GM18907 (cell line): ENCODE data around the gene ATP1B3.
"Not testable (repeated sequence)": the region's sequence is repeated elsewhere in the genome, so short reads cannot be mapped to it uniquely, and the experiment has no call there.

ENCODE experiments used
- ATAC-seq: cut with Tn5 transposase; IDR thresholded peaks from one replicate; pipeline ENCODE4 v1.9.1; 2021; ENCODE audit warnings: mild to moderate bottlenecking, moderate library complexity; ENCODE audit not compliant: unreplicated experiment

Gene ATP1B3

DNA sequence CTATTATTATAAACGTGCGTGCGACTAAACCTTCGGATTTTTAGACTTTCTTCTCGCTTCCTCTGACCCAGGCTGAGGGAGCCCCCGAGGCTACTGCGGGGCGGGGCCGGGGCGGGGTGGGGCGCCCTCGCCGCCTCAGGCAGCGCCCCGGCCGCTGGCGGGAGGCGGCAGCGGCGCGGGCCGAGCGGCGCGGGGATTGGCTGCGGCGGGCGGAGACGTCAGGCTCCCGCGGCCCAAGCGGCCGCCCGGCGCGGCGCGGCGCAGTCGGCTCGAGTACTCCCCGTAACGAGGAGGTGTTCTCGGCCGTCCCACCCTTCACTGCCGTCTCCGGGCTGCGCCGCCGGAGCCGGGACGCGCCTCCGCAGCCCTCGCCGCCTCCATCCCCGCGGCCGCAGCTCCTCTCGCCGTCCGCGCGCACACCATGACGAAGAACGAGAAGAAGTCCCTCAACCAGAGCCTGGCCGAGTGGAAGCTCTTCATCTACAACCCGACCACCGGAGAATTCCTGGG, at the start of gene ATP1B3:
Gene ATP1B3 (plus strand): TSS at position 263 of the 510 bp plus-strand sequence. CDS start 159 bp downstream, at position 422.
- ATAC-seq = peak; percentile 77

DNA sequence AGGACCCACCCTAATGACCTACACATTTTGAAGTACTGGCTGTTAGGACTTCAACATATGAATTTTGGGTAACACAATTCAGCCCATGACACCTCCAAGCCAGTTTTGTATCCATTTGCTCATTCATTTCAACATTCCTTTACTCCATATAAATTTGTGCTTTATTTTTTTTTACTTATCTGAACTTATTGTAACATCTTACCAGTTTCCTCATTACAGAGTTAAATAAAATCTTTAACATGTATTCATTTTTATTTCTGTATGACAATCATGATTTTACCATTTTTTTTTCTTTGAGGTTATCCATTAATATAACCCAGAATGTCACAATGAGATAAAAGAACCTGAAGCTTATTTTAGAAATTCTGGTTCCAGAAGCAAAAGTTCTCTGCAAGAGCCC, 48.0 kb upstream of the ATP1B3 start:
- ATAC-seq = no peak

DNA sequence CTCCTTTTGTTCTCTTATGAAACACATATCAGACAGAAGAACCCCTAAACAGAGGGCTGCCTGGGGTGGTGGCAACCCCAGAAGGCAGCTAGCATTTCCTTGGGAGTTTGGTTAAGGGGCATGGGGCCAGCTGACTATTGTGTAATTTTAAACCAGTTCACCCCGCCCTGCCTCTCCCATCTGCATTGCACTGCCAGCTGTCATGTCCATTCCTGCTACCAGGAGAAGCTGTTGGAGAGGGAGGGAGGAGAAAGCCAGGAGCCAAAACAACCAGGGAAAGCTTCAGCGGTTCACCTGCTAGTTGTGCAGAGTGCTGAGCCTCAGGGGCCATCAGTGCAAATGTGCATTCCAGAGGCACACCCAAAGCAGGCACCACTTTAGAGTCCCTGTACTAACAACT, 47.6 kb upstream of the ATP1B3 start:
- ATAC-seq = no peak

DNA sequence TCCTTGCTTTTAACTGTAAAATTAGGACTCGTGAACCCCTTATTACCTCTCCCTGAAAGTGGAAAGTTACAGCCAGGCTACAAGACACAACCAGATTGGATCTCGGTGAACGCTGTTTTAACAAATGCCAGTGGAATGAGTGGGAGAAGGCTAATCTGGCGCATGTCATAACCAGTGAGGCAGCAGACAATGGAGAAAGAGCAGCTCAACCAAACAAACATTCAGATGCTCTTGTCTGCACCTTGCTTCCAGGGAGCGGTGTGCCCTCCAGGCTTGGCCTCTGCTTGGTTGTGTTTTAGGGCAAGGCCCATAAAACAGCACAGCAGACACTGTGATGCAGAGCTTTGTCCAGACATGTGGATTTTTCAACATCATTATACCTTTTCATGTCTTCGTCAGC, 45.9 kb upstream of the ATP1B3 start:
- no peak for ATAC-seq

DNA sequence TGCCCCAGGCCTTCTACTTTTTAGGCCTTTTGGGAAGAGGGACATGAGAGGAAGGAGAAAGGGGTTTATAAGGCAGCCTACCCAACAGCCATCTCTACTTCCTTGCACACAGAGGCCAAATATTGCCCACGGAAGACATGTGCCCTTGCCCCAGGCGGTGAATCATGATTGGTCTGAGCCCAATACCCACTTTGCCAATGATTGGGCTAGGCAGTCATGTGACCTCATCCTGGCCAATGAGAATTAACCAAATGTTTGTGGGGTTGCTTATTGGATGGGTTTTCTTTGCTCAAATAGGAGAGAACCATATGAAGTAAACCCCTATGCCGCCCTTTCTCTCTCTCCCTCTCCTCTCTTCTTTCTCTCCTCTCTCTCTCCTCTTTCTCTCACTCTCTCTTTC, 42.2 kb upstream of the ATP1B3 start:
- no peak for ATAC-seq

DNA sequence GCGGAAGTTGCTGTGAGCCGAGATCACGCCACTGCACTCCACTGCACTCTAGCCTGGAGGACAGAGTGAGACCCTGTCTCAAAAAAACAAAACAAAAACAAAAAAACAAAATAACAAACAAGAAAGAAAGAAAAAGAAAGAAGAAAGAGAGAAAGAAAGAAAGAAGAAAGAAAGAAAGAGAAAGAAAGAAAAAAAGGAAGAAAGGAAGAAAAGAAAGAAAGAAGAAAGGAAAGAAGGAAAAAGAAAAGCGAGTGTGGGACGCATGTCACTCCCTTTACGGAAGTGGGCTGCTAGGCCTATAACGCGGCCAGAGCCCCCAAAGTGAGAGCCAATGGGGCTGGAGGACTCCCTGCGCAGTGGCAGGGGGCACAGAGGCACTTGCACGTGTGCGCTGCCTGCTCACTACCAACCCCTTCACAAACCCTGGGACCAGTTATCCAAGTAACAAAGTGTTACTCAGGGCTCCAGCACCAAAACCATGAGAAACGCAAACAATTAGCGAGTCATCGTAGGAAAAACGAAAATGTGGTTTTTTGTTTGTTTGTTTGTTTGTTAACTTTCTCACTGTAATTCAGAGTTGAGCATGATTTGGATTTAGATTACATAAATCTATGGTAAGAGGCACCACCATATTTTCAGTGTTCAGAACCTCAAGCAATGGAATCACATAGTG, 40.8 kb upstream of the ATP1B3 start:
- no peak for ATAC-seq

DNA sequence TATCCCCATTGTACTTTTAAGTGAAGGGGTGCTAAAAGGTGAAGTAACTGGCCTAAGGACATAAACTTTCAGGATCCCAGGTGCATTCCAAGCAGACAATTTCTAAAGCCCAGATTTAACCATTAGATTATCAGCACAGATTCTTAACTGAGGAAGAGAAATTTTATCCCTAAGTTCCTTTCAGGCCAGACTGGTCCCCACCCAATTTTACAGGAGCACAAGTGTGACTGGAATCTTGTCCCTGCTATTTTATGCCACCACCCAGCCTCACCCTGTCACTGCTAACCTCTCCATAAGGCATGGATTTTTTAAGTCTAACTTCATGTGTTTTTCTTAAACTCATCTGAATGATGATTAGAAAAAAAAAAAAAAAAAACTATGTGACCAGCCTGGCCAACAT, 37.1 kb upstream of the ATP1B3 start:
- no peak for ATAC-seq

DNA sequence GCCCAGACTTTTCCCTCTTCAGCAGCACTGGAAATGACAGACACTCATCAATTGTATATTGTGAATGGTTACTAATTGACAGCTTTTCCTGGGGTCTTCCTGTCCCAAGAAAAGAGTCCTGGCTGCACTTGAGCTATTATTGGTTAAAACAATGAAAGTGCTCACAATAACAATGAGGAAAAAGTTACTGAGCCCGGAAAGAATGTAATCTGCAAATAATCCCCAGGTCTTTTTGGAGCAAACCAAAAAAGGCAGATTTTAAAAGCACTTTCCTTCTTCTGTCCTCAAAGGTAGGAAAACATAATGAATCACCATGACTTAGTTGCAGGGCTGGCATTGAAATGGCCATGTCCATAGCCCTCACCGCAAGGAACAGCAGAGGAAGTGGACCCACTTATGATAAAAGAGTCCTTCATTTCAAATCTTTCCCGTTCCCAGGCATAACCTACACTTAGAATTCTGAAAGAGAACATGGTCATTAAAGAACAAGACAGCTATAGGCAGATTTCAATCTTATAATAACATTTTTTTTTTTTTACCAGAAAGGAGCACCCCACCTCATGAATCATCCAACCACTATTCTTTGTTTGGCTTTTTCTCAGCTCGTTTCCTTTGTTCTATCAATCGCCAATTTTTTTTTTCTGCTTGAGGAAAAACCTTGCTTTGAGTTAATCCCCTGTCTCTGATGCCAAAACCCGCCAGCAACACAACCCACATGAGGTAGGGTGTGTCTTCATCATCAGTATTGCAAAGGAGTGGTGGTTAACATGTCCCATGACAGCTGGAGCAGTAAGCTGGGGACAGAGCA, 35.5 kb upstream of the ATP1B3 start:
- no peak for ATAC-seq

DNA sequence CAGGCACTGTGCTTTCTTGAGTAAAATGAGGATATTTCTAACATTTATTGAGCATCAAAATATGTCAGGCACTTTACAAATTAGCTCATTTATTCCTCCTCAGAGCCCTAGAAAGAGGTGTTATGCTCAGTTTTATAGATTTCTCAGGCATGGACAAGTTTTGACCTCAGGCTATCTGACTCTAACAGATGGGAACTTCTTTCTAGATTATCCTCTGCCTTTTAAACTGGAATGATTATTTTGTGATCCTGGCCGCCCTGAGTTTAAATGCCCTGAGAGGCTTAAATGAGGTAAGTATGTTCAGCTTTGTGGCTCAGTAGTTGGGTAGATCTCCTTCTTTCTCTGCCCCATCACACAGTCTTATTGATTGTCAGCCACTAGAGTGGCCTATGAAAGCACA, 32.3 kb upstream of the ATP1B3 start:
- no peak for ATAC-seq

DNA sequence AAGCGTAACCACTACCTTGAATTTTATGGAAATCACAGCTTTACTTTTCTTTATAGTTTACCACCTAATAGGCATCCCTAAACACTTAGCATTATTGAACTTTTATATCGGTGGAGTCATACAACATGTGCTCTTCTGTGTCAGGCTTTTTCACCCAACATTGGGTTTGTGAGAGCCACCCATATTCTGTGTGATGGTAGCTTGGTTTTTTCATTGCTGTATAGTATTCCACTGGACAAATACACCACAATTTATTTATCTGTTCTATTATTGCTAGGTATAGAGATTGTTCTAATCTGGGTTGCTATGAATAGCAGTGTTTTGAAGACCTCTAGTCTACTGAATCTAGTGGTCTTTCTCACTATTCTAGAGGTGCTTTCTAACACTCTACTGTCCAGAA, 31.6 kb upstream of the ATP1B3 start:
- no peak for ATAC-seq

DNA sequence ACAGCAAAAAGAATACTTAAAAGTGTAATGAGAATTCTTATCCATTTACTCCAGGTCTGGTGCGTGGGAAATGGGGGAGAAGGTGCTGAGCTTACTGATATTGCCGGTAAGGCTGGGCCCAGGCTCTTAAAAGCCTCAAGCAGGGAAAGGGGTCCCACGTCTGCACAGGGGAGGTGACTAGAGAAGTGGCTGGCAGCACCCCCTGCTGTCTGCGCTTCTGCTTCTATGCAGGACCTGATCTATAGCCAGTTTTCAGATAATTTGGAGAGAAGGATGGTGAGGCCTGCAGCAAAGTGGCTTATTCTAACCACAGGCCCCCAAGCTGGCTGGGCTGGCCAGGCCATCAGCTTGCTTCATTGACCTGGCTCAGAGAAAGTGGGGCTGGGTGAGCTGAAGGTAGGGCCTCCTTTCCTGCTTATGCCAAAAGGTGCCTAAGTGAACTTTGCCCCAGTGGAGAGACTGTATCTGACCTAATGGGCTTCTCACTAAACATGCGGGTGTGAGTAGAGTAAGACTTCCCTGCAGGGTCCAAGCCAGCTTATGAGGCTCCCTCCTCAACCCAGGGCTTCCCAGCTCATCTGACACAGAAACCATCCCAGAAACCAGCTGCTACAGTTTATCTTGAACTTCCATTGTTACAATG, 30.9 kb upstream of the ATP1B3 start:
- no peak for ATAC-seq

DNA sequence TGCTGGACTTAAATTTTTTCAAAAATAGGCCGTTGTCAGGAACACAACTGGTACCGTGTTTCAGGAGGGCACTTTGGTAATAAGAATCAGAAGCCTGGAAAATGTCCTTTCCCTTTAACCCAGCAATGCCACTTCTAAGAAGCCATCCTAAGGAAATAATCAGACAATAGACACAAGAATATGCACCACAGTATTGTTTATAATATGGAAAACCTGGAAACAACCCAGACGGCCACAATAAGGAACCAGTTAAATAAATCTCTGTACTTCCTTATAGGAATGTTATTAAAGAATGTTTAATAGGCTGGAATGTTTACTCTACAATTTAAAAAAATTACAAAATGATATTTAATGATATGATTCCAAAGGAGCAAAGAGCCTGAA, 30.4 kb upstream of the ATP1B3 start:
- ATAC-seq = no peak

DNA sequence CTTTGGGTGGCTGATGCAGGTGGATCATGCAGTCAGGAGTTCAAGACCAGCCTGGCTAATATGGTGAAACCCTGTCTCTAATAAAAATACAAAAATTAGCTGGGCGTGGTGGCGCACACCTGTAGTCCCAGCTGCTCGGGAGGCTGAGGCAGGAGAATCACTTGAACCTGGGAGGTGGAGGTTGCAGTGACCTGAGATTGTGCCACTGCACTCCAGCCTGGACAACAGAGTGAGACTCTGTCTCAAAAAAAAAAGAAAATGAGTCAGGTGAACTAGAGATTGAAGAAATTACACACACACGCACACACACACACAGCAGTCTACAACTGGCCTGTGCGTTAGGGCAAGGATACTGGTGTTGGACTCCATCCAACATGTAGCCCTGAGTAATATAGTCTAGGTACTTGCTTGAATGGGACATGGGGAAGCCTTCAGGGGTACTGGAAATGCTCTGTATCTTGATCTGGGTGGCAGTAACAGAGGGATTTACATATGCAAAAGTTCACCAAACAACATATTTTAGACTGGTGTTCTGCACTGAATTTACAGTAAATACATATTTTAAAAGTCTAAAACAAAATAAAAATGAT, 28.2 kb upstream of the ATP1B3 start:
- ATAC-seq = not testable (repeated sequence)

DNA sequence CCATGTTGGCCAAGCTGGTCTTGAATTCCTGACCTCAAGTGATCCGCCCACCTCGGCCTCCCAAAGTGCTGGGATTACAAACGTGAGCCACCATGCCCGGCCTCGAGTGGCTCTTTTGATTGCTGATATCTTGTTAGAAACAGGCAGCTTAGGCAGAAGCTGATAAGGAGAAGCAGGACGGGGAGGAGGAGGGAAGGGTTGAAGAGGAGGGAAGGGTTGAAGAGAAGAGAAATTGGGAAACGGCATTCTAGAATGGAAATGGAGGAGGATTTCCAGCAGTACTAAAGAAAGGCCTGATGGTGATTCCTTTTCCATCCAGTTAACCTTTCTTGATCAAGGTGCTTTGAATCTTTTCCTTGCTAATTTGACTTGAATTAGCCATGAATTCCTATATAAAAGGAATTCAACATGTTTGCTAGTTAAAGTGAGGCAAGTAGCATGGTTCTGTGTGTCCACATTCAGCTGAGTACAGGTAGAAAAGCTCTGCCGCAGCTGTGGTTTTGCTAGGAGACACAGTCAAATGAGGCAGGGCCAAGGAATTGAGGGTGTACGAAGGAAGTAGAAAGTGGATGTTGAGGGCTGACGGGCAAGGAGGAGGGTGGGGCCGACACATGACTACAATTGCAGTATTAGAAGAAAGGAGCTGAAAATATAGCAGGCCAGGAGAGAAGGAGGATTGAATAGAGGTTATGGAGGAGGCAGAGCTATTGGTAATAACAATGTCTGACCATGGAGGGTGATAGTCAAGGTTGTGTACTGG, 27.2 kb upstream of the ATP1B3 start:
- no peak for ATAC-seq

DNA sequence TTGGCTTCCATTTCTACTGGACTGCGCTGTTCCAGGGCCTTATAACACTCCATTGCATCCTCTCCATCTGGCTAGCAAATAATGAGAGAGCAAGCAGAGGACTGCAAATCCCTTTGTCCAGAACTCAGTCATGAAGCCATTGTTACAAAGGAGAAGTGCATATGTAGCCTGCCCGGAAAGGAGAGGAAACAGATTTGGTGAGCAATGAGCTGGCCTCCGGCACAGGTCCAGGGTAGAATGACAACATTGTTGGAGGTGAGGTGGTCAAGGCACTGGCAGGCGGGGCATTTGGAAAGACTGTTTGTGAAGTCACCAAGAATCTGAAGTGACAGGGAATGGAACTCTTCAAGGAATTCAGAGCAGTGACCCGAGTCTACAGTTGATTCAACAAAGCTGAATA, 25.0 kb upstream of the ATP1B3 start:
- ATAC-seq = no peak

DNA sequence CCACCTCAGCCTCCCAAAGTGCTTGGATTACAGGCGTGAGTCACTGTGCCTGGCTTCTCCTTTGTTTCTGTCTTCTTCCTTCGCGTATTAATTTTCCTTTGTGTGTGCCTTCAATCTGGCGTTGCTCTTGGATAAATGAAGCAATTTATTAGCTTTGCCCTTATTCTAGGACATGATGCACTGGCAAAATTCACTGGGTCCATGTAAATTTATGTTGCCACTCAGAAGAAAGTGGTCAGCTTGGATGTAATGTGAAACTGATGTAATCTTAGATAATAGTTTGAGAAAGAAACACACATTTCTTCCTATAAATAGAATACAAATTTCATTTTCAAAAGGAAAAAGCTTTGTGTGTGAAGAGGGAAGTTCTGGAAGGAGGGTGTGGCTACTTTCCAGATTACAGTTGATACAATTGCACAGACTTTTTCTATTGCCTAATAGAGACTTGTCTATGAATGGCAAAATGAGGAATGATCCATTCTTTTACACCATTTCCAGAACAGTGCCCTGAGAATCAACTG, 23.3 kb upstream of the ATP1B3 start:
- ATAC-seq = no peak

DNA sequence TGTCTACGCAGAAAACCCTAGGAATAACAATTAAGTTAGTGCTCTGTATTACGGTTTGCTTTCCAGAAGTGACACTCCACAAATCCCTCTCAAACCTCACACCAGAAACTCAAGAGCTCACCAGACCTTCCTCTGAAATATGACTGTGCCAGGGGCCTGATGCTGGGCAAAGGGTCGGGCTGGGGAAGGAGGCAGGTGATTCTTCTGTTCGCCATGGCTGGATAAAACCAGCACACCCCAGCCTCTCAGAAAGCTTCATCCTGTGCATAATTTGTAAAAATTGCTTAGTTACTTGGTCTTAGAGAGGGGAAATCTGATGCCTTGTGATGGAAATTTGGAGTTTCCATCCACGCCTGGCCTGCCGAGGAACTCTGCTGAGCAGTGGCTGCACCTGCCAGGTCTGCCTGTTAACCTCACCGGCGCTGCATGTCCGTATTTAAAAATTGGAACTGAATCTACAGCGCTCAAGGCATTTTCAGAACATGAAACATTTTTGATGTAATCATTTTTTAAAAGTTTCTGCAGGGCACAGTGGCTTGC, 22.7 kb upstream of the ATP1B3 start:
- no peak for ATAC-seq

DNA sequence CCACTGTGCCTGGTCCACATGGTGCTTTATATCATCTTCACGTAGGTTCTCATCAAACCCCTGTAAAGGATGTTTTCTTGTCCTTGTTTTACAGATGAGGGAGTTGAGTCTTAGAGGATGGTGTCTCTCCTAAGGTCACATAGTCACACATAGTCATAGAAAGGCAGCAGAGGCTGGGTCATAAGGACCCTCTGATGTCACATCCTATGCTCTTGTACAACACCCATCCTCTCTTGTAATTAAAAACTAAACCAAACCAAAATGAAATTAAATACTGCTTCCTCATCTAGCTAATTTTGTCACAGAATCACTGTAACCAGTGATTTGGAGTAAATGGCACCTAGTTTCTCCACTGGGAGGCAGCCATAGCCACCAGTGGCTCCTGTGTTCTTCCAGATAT, 21.8 kb upstream of the ATP1B3 start:
- ATAC-seq = no peak

DNA sequence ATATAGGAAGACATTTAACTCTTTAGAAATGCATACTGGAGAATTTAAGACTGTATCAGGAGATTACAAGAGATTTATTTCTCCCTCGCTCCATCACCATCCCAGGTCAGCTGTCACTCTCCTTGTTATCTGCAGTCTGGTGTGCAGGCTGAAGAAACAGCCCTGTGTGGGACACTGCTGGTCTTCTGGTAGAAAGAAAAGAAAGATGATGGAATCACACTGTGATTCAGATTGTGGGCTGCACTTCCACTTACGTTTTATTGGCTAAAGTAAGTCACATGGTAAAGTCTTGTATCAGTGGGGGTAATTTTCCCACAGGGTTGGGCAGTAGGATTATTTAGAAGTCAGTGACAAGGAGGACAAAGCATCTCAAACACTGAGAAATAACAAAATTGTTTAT, 18.1 kb upstream of the ATP1B3 start:
- no peak for ATAC-seq

DNA sequence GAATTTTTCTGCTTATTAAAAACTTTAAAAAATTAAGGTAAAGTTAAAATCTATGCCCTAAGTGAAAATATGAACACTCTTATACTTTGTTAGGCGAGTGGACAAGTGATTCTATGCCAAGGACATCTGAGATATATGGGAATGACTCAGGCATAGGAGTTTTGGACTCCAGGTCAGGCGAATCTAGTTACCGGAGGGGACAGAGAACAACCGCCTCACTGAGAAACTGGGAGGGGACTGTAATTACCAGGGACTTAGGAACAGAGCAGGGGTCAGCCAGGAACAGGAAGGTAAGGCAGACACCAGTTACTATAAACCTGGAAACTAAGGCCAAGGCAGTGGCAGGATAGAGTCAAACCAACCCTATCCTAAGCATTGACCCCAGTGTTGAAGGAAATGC, 16.8 kb upstream of the ATP1B3 start:
- ATAC-seq = no peak
